T-helper 2 cell treated with Interferon-gamma antibody and Interleukin-4, amounts not matched to agents 100 ng/mL and 5 ng/mL, for 36 hours (primary cell): ENCODE data around the gene S100A2. TPM values are rescaled to one million over a fixed set of nuclear protein-coding genes. Genes with fewer than 3 reads are reported as not detected.
"Not testable (repeated sequence)": the region's sequence is repeated elsewhere in the genome, so short reads cannot be mapped to it uniquely, and the experiment has no call there.

Source experiments
- intact Hi-C: fragments of 100-400 bp; cut with micrococcal nuclease; formaldehyde crosslinking; loops from one replicate; pipeline ENCODE4 v1.15.1; 2023
- total RNA-seq: library from RNA; stranded (reverse); gene quantifications from 2 replicates; pipeline ENCODE4 v1.2.3, GENCODE V29; 2022

The S100A2 gene
- total RNA-seq, 1 donor from 2014 or later = 0.73 TPM

- intact Hi-C loops = no loop called here
These were observed 27.1 kb upstream of the S100A2 start for GRCh38 chr1:153592748-153593147.

- intact Hi-C loops = loop anchor here (10.0 kb wide), 1 partner anchor 614 kb away; the partner anchor contains the start of gene SPRR4
These were observed 22.8 kb upstream of the S100A2 start for GRCh38 chr1:153588482-153588881.

- intact Hi-C loops = loop anchor here (10.0 kb wide), 1 partner anchor 613 kb away; the partner anchor contains the start of gene SPRR4
These were observed 22.4 kb upstream of the S100A2 start for GRCh38 chr1:153588033-153588432.

GRCh38 chr1:153587314-153587713 is 21.7 kb upstream of the S100A2 start:
- intact Hi-C loops = loop anchor here (10.0 kb wide), 1 partner anchor 613 kb away; the partner anchor contains the start of gene SPRR4

GRCh38 chr1:153586347-153586746 is 20.7 kb upstream of the S100A2 start:
- intact Hi-C loops = loop anchor here (10.0 kb wide), 1 partner anchor 612 kb away; the partner anchor contains the start of gene SPRR4

- intact Hi-C loops = loop anchor here (10.0 kb wide), 1 partner anchor 610 kb away; the partner anchor contains the start of gene SPRR4
These were observed 19.4 kb upstream of the S100A2 start for GRCh38 chr1:153585006-153585405.

GRCh38 chr1:153583976-153584375 is 18.3 kb upstream of the S100A2 start:
- intact Hi-C loops = loop anchor here (10.0 kb wide), 1 partner anchor 609 kb away; the partner anchor contains the start of gene SPRR4

GRCh38 chr1:153583514-153583913 is 17.9 kb upstream of the S100A2 start:
- intact Hi-C loops = loop anchor here (10.0 kb wide), 1 partner anchor 609 kb away; the partner anchor contains the start of gene SPRR4

GRCh38 chr1:153582836-153583235 is 17.2 kb upstream of the S100A2 start:
- intact Hi-C loops = loop anchor here (10.0 kb wide), 1 partner anchor 608 kb away; the partner anchor contains the start of gene SPRR4

GRCh38 chr1:153578936-153579335 is 13.3 kb upstream of the S100A2 start:
- intact Hi-C loops = no loop called here

- intact Hi-C loops = no loop called here
These were observed 12.8 kb upstream of the S100A2 start for GRCh38 chr1:153578490-153578889.

GRCh38 chr1:153577624-153578051 is 12.0 kb upstream of the S100A2 start:
- intact Hi-C loops = no loop called here

GRCh38 chr1:153577138-153577537 is 11.5 kb upstream of the S100A2 start:
- intact Hi-C loops = no loop called here

GRCh38 chr1:153575497-153575896 is 9.9 kb upstream of the S100A2 start:
- intact Hi-C loops = not testable (repeated sequence)

- intact Hi-C loops = not testable (repeated sequence)
These were observed 9.4 kb upstream of the S100A2 start for GRCh38 chr1:153575081-153575491.

- intact Hi-C loops = no loop called here
These were observed 7.7 kb upstream of the S100A2 start for GRCh38 chr1:153573351-153573750.

- intact Hi-C loops = loop anchor here (1.0 kb wide), 1 partner anchor 45 kb away; no protein-coding TSS in a partner anchor
These were observed 6.9 kb upstream of the S100A2 start for GRCh38 chr1:153572569-153573015.

GRCh38 chr1:153571706-153572105 is 6.1 kb upstream of the S100A2 start:
- intact Hi-C loops = loop anchor here (1.0 kb wide), 1 partner anchor 46 kb away; no protein-coding TSS in a partner anchor

GRCh38 chr1:153570874-153571273 is 5.2 kb upstream of the S100A2 start:
- intact Hi-C loops = no loop called here

GRCh38 chr1:153569465-153569864 is 3.8 kb upstream of the S100A2 start:
- intact Hi-C loops = no loop called here

- intact Hi-C loops = loop anchor here (1.0 kb wide), 2 partner anchors 35 to 59 kb away; no protein-coding TSS in a partner anchor
These were observed 2.9 kb upstream of the S100A2 start for GRCh38 chr1:153568367-153569099.
